SK-N-SH (cell line): ENCODE data around the gene BNIP3.
A peak's percentile ranks its signal among the peaks of the same experiment; 100 is the strongest.

Experiments
- EZH2phosphoT487 ChIP-seq: fragments of 200-600 bp; sonication (generic); IDR thresholded peaks from 2 replicates; pipeline ENCODE4 v1.6.1; 2017; ENCODE audit warnings: low read depth, mixed run types, mild to moderate bottlenecking, antibody characterized with exemption, moderate library complexity, borderline replicate concordance
- POLR2AphosphoS5 ChIP-seq: IDR thresholded peaks from 2 replicates; pipeline ENCODE4 v1.6.1; 2012; ENCODE audit warnings: low read depth, low read length
- RFX5 ChIP-seq: IDR thresholded peaks from 2 replicates; pipeline ENCODE4 v1.6.1; 2012; ENCODE audit warnings: mild to moderate bottlenecking, improper control_type of control experiment, low read length
- YY1 ChIP-seq: IDR thresholded peaks from 2 replicates; pipeline ENCODE4 v1.4.0; 2012; ENCODE audit warnings: low read depth, mild to moderate bottlenecking
- TF ChIP-seq, protein P1 (sequence below): IDR thresholded peaks from 2 replicates; pipeline ENCODE4 v1.6.1; 2012; ENCODE audit warnings: mild to moderate bottlenecking, low read depth, low read length, moderate library complexity
- TF ChIP-seq, protein P2 (sequence below): fragments of 200-600 bp; sonication (generic); IDR thresholded peaks from 2 replicates; pipeline ENCODE4 v1.6.1; 2017; ENCODE audit warnings: antibody characterized with exemption, mild to moderate bottlenecking, moderate library complexity

DNA sequence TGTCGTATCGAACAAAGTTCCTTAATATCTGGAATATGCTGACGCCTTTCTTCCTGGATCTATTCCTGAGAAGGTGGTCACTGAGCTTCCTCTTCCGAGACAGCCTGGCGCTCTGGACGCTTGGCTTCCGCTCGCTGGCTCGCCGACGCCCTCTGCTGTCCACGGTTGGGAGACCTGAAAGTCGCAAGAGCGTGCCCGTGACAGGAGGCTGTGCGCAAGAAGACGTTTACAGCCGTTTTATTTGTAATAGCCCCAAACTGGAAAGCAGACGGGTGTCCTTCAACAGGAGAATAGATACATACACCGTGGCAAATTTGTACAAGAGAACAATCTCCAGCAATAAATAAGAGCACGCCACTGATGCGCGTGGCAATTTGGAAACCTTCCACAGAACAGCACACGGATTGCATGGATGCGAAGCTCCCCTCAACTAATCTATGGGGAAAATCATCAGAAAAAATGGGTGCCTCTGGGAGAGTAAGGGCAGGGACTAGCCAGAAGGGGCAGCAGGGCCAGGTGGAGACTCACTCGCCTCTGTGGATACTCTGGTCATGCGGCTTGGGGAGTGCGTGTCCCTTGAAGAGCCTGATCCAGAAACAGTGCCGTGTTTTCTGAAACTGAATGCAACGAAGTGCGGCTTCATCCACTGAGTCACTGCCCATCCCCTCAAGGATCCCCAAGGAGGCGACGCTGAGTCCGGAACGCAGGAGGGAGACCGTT is 41.5 kb upstream of the BNIP3 start:
- TF ChIP-seq RFX5 = no peak
- TF ChIP-seq, protein P1, sequence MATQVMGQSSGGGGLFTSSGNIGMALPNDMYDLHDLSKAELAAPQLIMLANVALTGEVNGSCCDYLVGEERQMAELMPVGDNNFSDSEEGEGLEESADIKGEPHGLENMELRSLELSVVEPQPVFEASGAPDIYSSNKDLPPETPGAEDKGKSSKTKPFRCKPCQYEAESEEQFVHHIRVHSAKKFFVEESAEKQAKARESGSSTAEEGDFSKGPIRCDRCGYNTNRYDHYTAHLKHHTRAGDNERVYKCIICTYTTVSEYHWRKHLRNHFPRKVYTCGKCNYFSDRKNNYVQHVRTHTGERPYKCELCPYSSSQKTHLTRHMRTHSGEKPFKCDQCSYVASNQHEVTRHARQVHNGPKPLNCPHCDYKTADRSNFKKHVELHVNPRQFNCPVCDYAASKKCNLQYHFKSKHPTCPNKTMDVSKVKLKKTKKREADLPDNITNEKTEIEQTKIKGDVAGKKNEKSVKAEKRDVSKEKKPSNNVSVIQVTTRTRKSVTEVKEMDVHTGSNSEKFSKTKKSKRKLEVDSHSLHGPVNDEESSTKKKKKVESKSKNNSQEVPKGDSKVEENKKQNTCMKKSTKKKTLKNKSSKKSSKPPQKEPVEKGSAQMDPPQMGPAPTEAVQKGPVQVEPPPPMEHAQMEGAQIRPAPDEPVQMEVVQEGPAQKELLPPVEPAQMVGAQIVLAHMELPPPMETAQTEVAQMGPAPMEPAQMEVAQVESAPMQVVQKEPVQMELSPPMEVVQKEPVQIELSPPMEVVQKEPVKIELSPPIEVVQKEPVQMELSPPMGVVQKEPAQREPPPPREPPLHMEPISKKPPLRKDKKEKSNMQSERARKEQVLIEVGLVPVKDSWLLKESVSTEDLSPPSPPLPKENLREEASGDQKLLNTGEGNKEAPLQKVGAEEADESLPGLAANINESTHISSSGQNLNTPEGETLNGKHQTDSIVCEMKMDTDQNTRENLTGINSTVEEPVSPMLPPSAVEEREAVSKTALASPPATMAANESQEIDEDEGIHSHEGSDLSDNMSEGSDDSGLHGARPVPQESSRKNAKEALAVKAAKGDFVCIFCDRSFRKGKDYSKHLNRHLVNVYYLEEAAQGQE = no peak
- TF ChIP-seq, protein P2, sequence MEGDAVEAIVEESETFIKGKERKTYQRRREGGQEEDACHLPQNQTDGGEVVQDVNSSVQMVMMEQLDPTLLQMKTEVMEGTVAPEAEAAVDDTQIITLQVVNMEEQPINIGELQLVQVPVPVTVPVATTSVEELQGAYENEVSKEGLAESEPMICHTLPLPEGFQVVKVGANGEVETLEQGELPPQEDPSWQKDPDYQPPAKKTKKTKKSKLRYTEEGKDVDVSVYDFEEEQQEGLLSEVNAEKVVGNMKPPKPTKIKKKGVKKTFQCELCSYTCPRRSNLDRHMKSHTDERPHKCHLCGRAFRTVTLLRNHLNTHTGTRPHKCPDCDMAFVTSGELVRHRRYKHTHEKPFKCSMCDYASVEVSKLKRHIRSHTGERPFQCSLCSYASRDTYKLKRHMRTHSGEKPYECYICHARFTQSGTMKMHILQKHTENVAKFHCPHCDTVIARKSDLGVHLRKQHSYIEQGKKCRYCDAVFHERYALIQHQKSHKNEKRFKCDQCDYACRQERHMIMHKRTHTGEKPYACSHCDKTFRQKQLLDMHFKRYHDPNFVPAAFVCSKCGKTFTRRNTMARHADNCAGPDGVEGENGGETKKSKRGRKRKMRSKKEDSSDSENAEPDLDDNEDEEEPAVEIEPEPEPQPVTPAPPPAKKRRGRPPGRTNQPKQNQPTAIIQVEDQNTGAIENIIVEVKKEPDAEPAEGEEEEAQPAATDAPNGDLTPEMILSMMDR = peak; percentile 88
- no peak for TF ChIP-seq POLR2AphosphoS5
- TF ChIP-seq YY1 = no peak
- no peak for TF ChIP-seq EZH2phosphoT487
